Muscle layer of colon (tissue), 2 donors: ENCODE data around the gene ASPG.

Source experiments
- H3K27ac ChIP-seq: one replicate; pipeline ENCODE4 v1.7.0; 2013; ENCODE audit warnings: low read depth, mild to moderate bottlenecking, low read length, moderate library complexity
- H3K27me3 ChIP-seq, 2 donors: one replicate each; pipeline ENCODE4 v1.7.0; 2013; ENCODE audit warnings: low read length in 2 of 2, mild to moderate bottlenecking in 2 of 2; ENCODE audit not compliant: insufficient read depth in 2 of 2, control insufficient read depth in 1 of 2
- H3K36me3 ChIP-seq: one replicate; pipeline ENCODE4 v1.7.0; 2013; ENCODE audit warnings: mild to moderate bottlenecking, low read length; ENCODE audit not compliant: insufficient read depth
- H3K4me1 ChIP-seq: one replicate; pipeline ENCODE4 v1.7.0; 2013; ENCODE audit warnings: mild to moderate bottlenecking, low read length; ENCODE audit not compliant: insufficient read depth
- H3K4me3 ChIP-seq, 2 donors: one replicate each; pipeline ENCODE4 v1.7.0; 2013; ENCODE audit warnings: low read length in 2 of 2, low read depth in 1 of 2, mild to moderate bottlenecking in 1 of 2, moderate library complexity in 1 of 2
- H3K9ac ChIP-seq: one replicate; pipeline ENCODE4 v1.7.0; 2013; ENCODE audit warnings: low read length
- H3K9me3 ChIP-seq: one replicate; pipeline ENCODE4 v1.7.0; 2013; ENCODE audit warnings: mild to moderate bottlenecking, low read length
- donor health status: abdominal sarcoma.
- donor health status: Adenocarcinoma of cecum.

Gene ASPG

DNA sequence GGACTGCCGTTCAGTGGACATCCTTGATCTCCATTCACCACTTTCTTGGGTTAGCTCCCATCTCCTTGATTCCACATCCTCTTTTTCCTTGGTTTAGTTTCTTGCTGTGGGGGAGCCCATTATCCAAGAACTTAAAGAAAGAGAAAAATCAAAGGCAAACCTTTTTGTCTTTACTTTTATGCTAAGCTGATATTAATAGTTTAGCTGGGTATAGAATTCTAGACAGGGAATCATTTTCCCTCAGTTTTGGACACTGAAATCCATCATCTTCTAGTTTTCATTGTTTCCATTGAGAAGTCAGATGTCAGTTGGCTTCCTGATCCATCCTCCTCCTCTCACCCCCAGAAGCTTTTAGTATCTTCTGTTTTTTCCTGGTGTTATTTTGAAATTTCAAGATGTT lies 44.1 kb downstream of the ASPG start:
- Histone ChIP-seq H3K9ac (no peak overlapping the region), H3K4me1 (no peaks in the 10 kb centered on the region), H3K27me3 (peaks cover 0 to 14% of the 10 kb centered on the region in 2 donors), H3K36me3 (no peaks in the 10 kb centered on the region), H3K4me3 (no peak overlapping the region), H3K9me3 (peaks cover 6% of the 10 kb centered on the region), H3K27ac (no peak overlapping the region)

DNA sequence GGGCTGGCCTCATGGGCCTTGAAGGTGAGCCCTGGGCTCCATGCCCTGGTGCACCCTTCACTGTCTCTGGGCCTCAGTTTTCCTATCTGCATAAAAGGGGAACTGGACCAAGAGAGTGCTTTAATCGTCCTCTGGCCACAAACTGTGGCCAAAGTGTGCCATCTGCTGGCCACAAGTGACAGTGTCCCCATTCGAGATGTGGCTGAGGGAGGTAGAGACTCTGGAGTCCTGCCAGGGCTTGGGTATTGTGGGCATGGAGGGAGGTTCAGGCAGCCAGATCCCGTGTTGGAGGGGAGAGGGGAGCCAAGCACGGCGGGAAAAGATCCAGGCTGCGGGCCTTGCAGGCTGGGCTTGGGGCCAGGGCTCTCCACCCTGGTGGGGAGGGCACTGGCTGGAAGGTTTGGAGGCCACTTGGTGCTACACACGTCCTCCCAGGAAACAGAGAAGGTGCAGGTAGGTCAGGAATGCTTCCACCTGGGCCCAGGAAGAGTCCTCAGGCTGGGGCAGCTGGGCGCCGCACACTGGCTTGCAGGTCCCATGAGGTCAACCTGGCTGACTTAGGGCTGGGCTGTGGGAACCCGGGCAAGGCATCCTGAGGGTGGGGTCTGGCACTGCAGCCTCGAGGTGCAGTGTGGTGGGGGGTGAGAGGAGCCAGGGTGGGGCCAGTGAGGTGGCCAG lies 45.6 kb downstream of the ASPG start:
- Histone ChIP-seq H3K27me3 (peaks cover 7 to 28% of the 10 kb centered on the region in 2 donors), H3K9ac (no peak overlapping the region), H3K9me3 (no peaks in the 10 kb centered on the region), H3K27ac (no peak overlapping the region), H3K4me3 (no peak overlapping the region), H3K36me3 (no peaks in the 10 kb centered on the region), H3K4me1 (no peaks in the 10 kb centered on the region)

DNA sequence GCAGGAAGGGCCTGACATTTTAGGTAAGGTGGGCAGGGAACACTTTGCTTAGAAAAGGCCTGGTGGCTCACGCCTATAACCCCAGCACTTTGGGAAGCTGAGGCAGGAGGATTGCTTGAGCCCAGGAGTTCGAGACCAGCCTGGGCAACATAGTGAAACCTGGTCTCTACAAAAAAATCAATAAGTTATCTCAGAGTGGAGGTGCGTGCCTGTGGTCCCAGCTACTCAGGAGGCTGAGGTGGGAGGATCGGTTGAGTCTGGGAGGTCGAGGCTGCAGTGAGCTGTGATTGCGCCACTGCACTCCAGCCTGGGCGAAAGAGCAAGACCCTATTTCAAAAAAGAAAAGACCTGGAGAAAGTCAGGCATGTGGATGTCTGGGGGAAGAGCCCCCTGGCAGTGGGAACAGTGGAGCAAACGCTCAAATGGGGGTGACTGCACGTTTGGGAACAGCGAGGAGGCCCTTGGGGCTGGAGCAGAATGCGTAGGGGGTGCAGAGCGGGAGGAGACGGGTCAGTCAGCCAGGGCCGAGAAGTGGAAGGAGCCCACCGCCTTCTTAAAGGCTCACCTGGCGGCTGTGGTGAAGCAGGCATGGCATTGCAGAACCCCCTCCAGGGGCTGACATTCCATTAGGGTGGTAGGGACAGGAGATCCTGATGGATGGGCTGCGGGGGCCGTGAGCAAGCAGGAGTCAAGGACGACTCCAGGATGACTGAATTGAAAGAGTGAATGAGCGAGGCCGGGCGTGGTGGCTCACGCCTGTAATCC lies 46.6 kb downstream of the ASPG start:
- H3K9me3 ChIP-seq, result no peaks in the 10 kb centered on the region
- peaks cover 13 to 36% of the 10 kb centered on the region in 2 donors for H3K27me3 ChIP-seq
- no peak overlapping the region for H3K27ac ChIP-seq
- peaks cover 4% of the 10 kb centered on the region for H3K4me1 ChIP-seq
- H3K36me3 ChIP-seq, result no peaks in the 10 kb centered on the region
- no peak overlapping the region for H3K4me3 ChIP-seq
- H3K9ac ChIP-seq, result no peak overlapping the region

DNA sequence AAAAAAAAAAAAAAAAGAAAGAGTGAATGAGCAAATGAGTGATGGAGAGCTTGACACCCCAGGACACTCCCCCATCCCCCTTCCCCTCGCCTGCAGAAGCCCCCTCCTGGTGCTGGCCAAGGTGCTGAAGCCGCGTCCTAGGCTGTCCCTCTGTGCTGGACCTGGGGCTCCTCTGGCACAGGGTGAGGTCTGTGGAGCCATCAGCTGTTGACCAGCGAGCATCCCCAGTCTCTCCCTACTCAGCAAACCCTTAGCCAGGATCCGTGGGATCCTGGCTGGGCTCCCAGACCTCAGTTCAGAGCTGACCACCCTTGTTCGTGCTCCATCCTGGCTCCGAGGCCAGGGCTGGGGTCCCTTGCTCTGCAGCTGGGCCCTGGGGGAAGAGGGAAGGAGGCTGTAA lies 47.5 kb downstream of the ASPG start:
- no peak overlapping the region for H3K27ac ChIP-seq
- H3K9ac ChIP-seq, result no peak overlapping the region
- H3K36me3 ChIP-seq, result no peaks in the 10 kb centered on the region
- H3K4me3 ChIP-seq, result no peak overlapping the region
- H3K27me3 ChIP-seq, result peaks cover 13 to 41% of the 10 kb centered on the region in 2 donors
- H3K9me3 ChIP-seq, result no peaks in the 10 kb centered on the region
- H3K4me1 ChIP-seq, result peaks cover 6% of the 10 kb centered on the region

DNA sequence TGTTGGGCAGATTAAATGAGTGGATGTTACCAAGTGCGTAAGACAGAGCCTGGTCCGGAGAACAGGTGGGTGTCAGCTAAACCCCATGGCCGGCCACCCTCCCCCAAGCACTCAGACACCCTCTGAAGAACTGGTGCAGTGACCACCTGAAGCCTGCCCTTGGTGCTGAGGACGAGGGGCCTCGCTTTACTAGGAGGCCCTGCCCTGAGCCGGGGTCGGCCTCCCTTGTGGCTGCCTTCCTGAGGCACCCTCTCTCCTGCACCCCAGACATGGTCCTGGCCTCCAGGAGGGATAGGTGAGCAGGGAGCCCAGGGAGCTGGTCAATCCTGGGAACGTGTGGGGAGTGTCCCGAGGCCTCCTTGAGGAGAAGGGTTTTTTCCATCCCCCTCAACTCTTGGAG lies 48.0 kb downstream of the ASPG start:
- Histone ChIP-seq H3K4me1 (peaks cover 6% of the 10 kb centered on the region), H3K9ac (no peak overlapping the region), H3K36me3 (no peaks in the 10 kb centered on the region), H3K4me3 (no peak overlapping the region), H3K27me3 (peaks cover 13 to 45% of the 10 kb centered on the region in 2 donors), H3K9me3 (no peaks in the 10 kb centered on the region), H3K27ac (no peak overlapping the region)

DNA sequence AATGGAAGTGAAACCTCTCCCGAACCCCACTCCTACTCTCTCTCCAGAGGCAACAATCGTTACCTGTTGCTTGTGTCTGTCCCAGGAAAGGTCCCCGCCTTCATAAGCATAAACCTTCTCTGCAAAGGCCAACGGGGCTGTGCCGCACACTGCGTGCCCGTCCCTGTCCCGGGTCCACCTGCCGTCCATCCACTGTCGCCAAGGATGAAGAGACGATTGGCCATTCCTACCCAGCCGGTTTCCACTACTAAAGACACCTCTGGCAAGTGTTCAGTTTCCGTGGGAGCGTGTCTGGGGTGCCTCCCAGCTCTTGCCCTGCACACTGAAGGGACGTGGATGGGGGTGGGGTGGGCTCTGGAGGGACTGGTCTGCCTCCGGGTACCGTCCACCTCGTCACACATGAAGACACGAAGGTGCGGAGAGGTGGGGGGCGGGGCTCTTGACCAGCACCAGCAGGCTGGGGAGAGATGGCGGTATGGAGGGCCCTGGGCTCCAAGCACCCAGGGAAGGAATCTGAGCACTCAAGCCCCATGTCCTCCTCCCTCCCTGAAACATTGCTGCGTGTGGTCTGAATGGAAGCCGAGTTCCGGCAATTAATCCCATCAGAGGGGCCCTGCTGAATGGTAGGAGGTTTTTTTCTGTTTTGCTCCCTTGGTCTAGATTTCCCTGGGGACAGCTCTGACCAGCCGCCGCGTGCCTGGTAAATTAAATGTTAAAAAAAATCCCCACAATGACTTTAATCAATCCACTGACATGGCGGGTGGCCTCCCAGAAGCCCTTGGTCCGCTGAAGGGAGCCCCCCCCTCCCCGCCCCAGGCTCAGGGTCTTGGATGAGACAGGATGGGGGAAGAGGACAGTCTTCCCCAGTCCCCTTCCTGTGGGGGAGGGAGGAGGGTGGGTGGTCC lies 48.8 kb downstream of the ASPG start:
- no peak overlapping the region for H3K27ac ChIP-seq
- H3K36me3 ChIP-seq, result no peaks in the 10 kb centered on the region
- H3K9me3 ChIP-seq, result no peaks in the 10 kb centered on the region
- peaks cover 6% of the 10 kb centered on the region for H3K4me1 ChIP-seq
- no peak overlapping the region for H3K4me3 ChIP-seq
- no peak overlapping the region for H3K9ac ChIP-seq
- H3K27me3 ChIP-seq, result peaks cover 13 to 52% of the 10 kb centered on the region in 2 donors

DNA sequence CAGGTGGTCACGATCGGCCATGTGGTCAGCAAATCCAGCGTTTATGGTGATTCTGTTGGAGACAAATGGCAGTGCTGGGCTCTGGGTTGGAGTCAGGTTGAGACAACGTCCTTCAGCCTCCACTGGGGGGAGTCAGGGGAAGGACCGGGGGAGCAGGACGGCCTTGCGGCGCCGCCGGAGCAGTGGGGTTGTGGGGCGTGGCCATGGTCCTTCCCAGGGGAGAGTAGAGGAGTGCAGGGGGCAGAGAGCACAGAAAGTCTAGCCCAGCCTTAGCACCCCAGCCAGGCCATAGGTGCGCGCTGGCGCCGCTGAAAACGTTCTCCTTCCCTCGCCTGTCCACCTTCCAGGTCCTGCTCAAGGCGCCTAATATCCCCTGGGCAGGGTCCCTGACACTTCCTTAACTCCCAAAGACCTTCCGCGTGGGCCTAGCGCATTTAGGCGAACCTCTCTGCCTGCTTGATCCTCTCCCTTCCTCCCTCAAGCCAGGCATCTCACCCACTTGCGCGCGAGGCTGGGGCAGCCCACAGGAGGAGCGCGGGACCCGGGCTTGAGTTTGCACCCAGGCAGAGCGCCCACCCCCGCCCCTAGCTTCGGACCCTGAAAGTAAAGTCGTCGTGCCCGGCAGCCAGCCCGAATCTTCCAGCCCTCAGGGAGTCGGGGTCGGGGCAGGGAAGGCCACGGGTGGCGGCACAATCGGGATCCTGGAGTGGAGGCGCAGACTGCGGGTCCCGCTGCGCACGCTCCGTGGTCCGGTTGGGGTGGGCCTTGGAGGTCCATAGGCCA lies 49.8 kb downstream of the ASPG start:
- no peak overlapping the region for H3K4me3 ChIP-seq
- peaks cover 13 to 62% of the 10 kb centered on the region in 2 donors for H3K27me3 ChIP-seq
- no peak overlapping the region for H3K9ac ChIP-seq
- H3K4me1 ChIP-seq, result peaks cover 6% of the 10 kb centered on the region
- H3K36me3 ChIP-seq, result no peaks in the 10 kb centered on the region
- H3K9me3 ChIP-seq, result no peaks in the 10 kb centered on the region
- H3K27ac ChIP-seq, result no peak overlapping the region

DNA sequence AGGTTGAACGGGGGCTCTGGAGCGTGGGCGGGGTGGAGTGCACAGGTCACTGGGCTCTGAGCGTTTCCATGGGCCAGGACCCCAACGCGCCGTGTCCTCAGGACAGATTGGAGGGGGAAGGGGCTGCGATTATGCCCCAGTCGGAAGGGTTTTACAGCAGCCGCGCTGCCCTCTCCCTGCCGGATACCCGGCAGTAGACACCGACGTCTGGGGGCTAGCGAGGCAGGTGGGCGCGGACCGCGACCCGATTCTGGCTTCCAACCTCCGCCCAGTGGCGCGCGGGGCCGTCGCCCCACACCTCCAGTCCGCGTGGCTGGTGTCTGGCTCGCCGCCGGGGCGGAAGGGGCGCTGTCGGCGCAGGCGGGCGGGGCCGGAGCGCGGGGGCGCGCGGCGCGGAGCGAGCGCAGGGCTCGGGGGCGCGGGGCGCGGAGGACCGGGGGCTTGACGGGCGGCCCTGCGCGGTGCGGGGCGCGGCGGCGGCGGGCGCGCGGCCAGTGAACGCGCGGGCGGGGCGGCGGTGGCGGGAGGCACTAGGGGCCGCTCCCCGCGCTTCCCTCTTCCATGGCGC lies 50.5 kb downstream of the ASPG start:
- Histone ChIP-seq H3K4me3 (no peak overlapping the region), H3K27ac (no peak overlapping the region)

DNA sequence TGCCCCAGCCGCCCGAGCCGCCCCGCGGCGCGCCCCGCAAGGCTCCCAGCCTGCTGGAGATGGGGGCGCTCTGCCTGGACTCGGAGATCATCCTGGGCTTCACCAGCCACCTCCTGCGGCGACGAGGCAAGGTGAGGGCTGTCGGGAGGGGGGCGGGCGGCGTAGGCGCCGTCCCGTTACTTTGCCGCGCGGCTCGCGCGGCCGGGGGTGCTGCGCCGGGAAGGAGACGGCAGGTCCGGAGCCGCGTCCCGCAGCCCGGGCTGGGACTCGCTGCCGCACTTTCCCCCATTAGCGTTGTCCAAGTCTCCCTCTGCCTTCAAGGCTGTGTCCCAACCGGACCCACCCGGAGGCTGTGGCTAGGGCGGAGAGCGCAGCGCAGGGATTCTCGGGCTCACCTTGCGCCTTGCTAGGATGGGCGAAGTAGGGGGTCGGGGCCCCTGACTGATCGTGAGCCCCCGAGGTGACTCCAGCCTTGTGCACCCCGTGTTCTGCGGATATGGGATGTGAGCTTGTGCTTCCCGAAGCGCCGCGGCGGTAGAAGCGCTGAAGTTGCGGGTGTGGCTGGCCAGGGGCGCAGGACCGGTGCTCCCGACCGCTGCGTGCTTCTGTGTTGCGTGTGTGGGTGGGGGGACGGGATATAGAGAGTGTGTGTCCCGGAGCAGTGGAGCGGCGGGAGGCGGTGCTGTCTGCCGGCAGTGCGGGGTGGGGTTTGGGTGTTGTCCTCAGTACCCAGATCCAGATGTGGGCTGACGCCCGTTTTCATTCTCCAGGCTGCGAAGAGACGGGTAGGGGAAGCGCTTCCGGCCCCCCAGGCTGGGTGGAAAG lies 51.2 kb downstream of the ASPG start:
- Histone ChIP-seq H3K9ac (no peak overlapping the region), H3K27me3 (peaks cover 13 to 57% of the 10 kb centered on the region in 2 donors), H3K36me3 (no peaks in the 10 kb centered on the region), H3K4me3 (no peak overlapping the region), H3K4me1 (peaks cover 6% of the 10 kb centered on the region), H3K9me3 (no peaks in the 10 kb centered on the region), H3K27ac (no peak overlapping the region)

More for the DNA sequence above, 50.5 kb downstream of the ASPG start:
- H3K9me3 ChIP-seq, result no peaks in the 10 kb centered on the region
- no peak overlapping the region for H3K9ac ChIP-seq
- peaks cover 13 to 59% of the 10 kb centered on the region in 2 donors for H3K27me3 ChIP-seq
- no peaks in the 10 kb centered on the region for H3K36me3 ChIP-seq
- H3K4me1 ChIP-seq, result peaks cover 6% of the 10 kb centered on the region
